ENCODE data around the gene PSMB5.

DNA sequence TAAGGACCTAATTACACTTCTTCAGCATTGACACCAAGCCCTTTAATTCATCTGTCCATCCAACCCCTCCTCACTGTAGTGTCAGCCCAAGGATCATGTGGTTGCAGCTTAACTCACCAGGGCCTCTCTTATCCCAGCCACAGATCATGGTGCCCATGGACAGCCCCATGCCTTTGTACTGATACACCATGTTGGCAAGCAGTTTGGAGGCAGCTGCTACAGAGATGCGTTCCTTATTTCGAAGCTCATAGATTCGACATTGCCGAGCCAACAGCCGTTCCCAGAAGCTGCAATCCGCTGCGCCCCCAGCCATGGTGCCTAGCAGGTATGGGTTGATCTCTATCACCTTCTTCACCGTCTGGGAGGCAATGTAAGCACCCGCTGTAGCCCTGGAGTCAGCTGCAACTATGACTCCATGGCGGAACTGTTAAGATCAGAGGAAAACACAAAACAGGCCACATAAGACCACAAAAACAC is 1.4 kb downstream of the PSMB5 start:
- TF ChIP-seq, protein P1, sequence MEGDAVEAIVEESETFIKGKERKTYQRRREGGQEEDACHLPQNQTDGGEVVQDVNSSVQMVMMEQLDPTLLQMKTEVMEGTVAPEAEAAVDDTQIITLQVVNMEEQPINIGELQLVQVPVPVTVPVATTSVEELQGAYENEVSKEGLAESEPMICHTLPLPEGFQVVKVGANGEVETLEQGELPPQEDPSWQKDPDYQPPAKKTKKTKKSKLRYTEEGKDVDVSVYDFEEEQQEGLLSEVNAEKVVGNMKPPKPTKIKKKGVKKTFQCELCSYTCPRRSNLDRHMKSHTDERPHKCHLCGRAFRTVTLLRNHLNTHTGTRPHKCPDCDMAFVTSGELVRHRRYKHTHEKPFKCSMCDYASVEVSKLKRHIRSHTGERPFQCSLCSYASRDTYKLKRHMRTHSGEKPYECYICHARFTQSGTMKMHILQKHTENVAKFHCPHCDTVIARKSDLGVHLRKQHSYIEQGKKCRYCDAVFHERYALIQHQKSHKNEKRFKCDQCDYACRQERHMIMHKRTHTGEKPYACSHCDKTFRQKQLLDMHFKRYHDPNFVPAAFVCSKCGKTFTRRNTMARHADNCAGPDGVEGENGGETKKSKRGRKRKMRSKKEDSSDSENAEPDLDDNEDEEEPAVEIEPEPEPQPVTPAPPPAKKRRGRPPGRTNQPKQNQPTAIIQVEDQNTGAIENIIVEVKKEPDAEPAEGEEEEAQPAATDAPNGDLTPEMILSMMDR (IDR thresholded peaks at IDR 0.05), result no peak
- no peak for TF ChIP-seq POLR2A (IDR thresholded peaks at IDR 0.05; ENCODE audit: low read depth)

All from esophagus muscularis mucosa (tissue), 3 donors.